Large intestine (tissue), 3 donors: Measurements from ENCODE around the gene CCL3. TPM values are rescaled to one million over a fixed set of nuclear protein-coding genes. Genes with fewer than 3 reads are reported as not detected.
"Not testable (repeated sequence)": the region's sequence is repeated elsewhere in the genome, so short reads cannot be mapped to it uniquely, and the experiment has no call there.

Experiments
- DNase-seq, 2 donors: peaks; one replicate each; pipeline versions ENCODE4 v3.0.0 to v3.0.0-alpha.2; 2013
- H3K27ac ChIP-seq: one replicate; pipeline ENCODE4 v1.5.1; 2013; ENCODE audit warnings: low read length
- H3K27me3 ChIP-seq: 2 replicates; pipeline ENCODE4 v1.6.1; 2013; ENCODE audit warnings: low read length; ENCODE audit not compliant: control insufficient read depth, insufficient read depth
- H3K36me3 ChIP-seq: 2 replicates; pipeline ENCODE4 v1.6.1; 2013; ENCODE audit warnings: low read length; ENCODE audit not compliant: control insufficient read depth, insufficient read depth
- H3K4me1 ChIP-seq: one replicate; pipeline ENCODE4 v1.6.1; 2013; ENCODE audit warnings: low read length; ENCODE audit not compliant: control insufficient read depth, insufficient read depth
- H3K4me3 ChIP-seq: one replicate; pipeline ENCODE4 v1.5.1; 2013; ENCODE audit warnings: low read length
- H3K9me3 ChIP-seq: one replicate; pipeline ENCODE4 v1.6.1; 2013; ENCODE audit warnings: mild to moderate bottlenecking, low read depth, low read length, moderate library complexity; ENCODE audit not compliant: control insufficient read depth
- WGBS: methylation state at CpG from one replicate; pipeline ENCODE4 v1.1.5; 2013; ENCODE audit warnings: low lambda C conversion rate; ENCODE audit not compliant: insufficient coverage; 5-methylcytosine and 5-hydroxymethylcytosine counted together
- polyA plus RNA-seq: library from polyadenylated mRNA; unstranded; fragments of 120-200 nt; gene quantifications from one replicate; pipeline ENCODE4 v1.2.1, GENCODE V29; 2013

Gene CCL3
- polyA plus RNA-seq, 1 donor = 11.7 TPM

DNA sequence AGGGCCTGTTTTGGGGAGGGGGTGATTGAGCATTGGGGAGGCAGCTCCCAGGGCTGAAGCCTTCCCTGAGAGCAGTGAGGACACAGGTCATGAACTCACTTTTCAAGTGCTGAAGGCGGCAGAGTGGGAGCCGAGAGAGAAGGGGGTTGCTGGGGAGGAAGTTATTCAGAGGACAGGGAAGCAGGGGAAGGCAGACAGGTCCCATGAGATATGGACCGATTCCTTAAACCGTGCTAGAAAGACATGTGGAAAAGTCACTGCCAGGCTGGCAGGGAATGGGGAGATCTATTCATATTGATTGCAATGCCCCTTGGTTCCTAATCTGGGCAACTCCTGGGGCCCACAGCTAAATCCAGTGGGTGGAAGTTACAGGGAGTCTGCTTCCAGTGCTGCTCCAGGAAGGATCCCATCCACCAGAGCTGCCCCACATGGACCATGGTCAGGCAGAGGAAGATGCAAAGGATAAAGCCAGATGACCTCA lies 14.8 kb upstream of the CCL3 start:
- Histone ChIP-seq H3K9me3 (no peaks in the 10 kb centered on the region), H3K27me3 (no peaks in the 10 kb centered on the region), H3K36me3 (no peaks in the 10 kb centered on the region), H3K4me1 (no peaks in the 10 kb centered on the region), H3K27ac (no peak overlapping the region), H3K4me3 (no peak overlapping the region)
- WGBS = no CpG with 5 or more reads among the region's 4 CpGs
- DNase-seq = no peak

- not testable (repeated sequence) for H3K4me3 ChIP-seq, H3K36me3 ChIP-seq, DNase-seq, H3K9me3 ChIP-seq, H3K27me3 ChIP-seq, H3K27ac ChIP-seq, H3K4me1 ChIP-seq
- no CpG with 5 or more reads among the region's 7 CpGs for WGBS
Measured at GRCh38 chr17:36104246-36104645, 14.3 kb upstream of the CCL3 start.

GRCh38 chr17:36103401-36103975 lies 13.5 kb upstream of the CCL3 start, which contains the start of gene CCL4:
Gene CCL4 (plus strand): TSS chr17:36103827. CDS start chr17:36103906, 79 bp downstream.
- H3K4me1 ChIP-seq, H3K4me3 ChIP-seq, H3K9me3 ChIP-seq, H3K27me3 ChIP-seq, DNase-seq, H3K27ac ChIP-seq, H3K36me3 ChIP-seq: not testable (repeated sequence)
- WGBS = no CpG with 5 or more reads among the region's 6 CpGs

DNA sequence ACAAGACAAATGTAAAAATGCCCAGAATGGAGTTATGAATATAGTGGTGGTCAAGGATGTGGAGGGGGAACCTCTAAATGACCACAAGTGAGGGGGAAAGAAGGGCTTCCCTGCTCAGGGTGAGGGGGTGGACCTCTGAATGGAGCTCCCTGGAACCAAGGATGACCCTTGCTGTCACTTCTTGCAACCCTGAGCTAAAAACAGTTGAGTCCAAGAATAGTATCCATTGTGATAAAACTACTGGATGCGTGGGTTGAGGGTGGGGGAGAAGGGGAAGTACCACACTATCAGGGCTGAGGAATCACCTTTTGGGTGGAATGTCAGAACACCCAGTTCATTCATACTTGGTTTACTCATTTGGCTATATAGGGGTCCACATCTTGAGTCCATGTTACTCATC lies 9.1 kb upstream of the CCL3 start:
- not testable (repeated sequence) for H3K4me3 ChIP-seq, H3K27ac ChIP-seq, DNase-seq, H3K4me1 ChIP-seq, H3K27me3 ChIP-seq, H3K9me3 ChIP-seq, H3K36me3 ChIP-seq
- WGBS = no CpG with 5 or more reads among the region's 1 CpG

DNA sequence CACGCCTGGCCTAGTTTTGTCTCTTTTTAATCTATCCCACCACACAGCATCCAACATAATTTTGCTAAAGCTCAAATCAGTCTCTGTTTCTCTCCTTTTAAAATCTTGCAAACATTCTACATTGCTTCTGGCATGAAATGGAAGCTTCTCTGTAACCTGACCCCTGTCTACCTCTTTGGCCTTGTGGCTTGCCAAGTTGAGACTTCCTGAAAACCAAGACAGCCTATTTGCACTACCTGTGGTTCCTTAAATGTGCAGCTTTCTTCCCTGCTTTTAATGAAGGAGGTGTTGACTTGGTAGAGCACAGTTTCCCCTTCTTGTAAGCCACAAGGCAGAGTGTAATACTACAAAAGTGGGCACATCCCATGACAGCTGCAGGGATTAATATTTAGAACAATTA lies 6.0 kb upstream of the CCL3 start:
- no peak overlapping the region for H3K27ac ChIP-seq
- H3K9me3 ChIP-seq = no peaks in the 10 kb centered on the region
- no peaks in the 10 kb centered on the region for H3K4me1 ChIP-seq
- H3K4me3 ChIP-seq = no peak overlapping the region
- H3K36me3 ChIP-seq = no peaks in the 10 kb centered on the region
- no peaks in the 10 kb centered on the region for H3K27me3 ChIP-seq
- no CpG with 5 or more reads among the region's 1 CpG for WGBS
- DNase-seq = no peak

GRCh38 chr17:36094746-36095145 lies 4.8 kb upstream of the CCL3 start:
- Histone ChIP-seq H3K36me3 (no peaks in the 10 kb centered on the region), H3K9me3 (no peaks in the 10 kb centered on the region)

GRCh38 chr17:36094232-36094631 lies 4.3 kb upstream of the CCL3 start:
- no peak for DNase-seq
- WGBS = 100% methylated on average over 1 of the region's 1 CpG
- Histone ChIP-seq H3K4me3 (no peak overlapping the region), H3K27ac (no peak overlapping the region), H3K36me3 (no peaks in the 10 kb centered on the region), H3K27me3 (no peaks in the 10 kb centered on the region), H3K4me1 (peaks cover 2% of the 10 kb centered on the region), H3K9me3 (no peaks in the 10 kb centered on the region)

More at GRCh38 chr17:36094746-36095145, 4.8 kb upstream of the CCL3 start:
- no peak for DNase-seq
- H3K4me1 ChIP-seq = peaks cover 2% of the 10 kb centered on the region
- H3K27ac ChIP-seq = no peak overlapping the region
- no CpG with 5 or more reads among the region's 7 CpGs for WGBS
- H3K4me3 ChIP-seq = no peak overlapping the region
- no peaks in the 10 kb centered on the region for H3K27me3 ChIP-seq

DNA sequence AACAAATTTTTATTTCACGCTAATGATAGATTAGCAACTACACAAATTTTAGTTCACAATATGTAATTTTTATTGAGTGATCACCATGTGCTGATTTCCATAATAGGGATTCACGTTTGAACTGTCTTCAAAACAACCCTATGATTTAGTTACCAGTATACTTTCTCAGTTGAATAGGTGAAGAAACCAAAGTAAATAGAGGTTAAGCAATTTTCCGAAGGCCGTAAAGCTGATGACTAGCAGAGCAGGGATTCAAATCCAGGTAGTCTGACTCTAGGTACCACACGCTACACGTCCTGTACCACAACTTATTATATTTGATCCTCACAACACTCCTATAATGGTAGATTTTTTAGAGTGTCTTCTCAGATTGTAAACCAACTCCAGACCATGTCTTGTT lies 2.8 kb upstream of the CCL3 start:
- DNase-seq, H3K27ac ChIP-seq, H3K4me1 ChIP-seq, H3K4me3 ChIP-seq, H3K9me3 ChIP-seq, H3K27me3 ChIP-seq, H3K36me3 ChIP-seq: not testable (repeated sequence)
- 83% methylated on average over 1 of the region's 6 CpGs for WGBS

GRCh38 chr17:36092230-36092629 lies 2.3 kb upstream of the CCL3 start:
- H3K4me1 ChIP-seq = peaks cover 2% of the 10 kb centered on the region
- WGBS = 60% methylated on average over 1 of the region's 4 CpGs
- H3K27ac ChIP-seq = no peak overlapping the region
- H3K9me3 ChIP-seq = no peaks in the 10 kb centered on the region
- H3K36me3 ChIP-seq = no peaks in the 10 kb centered on the region
- DNase-seq = no peak
- H3K4me3 ChIP-seq = no peak overlapping the region
- H3K27me3 ChIP-seq = no peaks in the 10 kb centered on the region

DNA sequence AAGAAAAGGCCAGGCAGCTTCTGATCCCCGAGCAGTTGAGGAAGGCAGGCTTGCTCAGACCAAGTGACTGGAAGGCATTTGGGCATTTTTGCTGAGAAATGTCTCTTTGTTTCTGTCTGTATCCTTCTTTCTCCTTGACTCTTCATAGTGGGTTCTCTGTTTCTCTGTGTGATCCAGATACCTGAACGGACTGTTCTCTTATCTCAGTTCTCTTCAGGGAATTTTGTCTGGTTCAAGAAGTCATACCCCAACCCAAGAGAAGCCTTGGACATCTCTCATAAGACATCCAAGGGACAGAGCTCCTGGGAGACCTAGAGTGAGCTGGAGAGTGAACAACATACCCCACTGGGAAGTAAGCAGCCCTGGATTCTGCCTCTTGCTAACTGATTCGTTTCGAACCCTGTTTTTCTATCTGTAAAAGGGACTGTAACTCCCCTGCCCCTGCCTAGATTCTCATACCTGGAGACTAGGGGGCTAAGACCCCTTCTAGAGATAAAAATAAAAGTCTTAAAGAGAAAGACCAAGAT lies 541 bp downstream of the CCL3 start:
- Histone ChIP-seq H3K27me3 (no peaks in the 10 kb centered on the region), H3K4me3 (no peak overlapping the region), H3K9me3 (no peaks in the 10 kb centered on the region), H3K4me1 (peaks cover 2% of the 10 kb centered on the region), H3K27ac (no peak overlapping the region), H3K36me3 (no peaks in the 10 kb centered on the region)
- no peak for DNase-seq
- WGBS = 80% methylated on average over 2 of the region's 4 CpGs
